ENCODE results near the gene NLRC5.
"Not testable (repeated sequence)": the region's sequence is repeated elsewhere in the genome, so short reads cannot be mapped to it uniquely, and the experiment has no call there.

The NLRC5 gene

DNA sequence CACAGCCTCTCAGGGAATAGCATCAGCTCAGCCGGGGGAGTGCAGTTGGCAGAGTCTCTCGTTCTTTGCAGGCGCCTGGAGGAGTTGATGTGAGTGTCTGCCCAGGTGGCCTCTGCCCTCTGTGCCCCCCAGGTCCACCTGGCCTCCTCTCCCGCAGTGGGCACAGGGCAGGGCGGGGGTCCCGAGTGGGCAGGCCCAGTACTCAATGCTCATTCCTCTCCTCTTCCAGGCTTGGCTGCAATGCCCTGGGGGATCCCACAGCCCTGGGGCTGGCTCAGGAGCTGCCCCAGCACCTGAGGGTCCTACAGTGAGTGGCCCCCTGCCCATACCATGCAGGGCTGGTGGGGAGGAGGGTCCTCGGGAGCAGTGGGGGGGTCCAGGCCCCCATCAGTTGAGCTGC is 88.4 kb downstream of the NLRC5 start:
- no peak for DNase-seq (ENCODE audit: low spot score)

DNA sequence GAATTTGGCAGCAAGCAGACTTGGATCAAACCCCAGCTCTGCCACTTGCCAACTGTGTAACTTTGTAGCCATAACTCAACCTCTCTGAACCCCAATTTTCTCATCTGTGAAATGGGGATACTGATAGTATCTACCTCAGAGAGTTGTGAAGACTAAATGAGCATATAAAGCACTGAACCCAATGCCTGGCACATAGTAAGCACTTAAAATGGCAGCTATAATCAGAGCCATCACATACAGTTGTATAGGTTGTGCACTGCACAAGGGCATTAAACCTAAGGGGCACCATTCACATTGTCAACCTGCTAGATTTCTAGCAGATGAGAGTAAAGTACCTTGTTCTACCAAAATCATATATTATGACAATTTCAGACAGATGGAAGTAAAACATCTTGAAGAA is 92.4 kb downstream of the NLRC5 start:
- no peak for DNase-seq (ENCODE audit: low spot score)

DNA sequence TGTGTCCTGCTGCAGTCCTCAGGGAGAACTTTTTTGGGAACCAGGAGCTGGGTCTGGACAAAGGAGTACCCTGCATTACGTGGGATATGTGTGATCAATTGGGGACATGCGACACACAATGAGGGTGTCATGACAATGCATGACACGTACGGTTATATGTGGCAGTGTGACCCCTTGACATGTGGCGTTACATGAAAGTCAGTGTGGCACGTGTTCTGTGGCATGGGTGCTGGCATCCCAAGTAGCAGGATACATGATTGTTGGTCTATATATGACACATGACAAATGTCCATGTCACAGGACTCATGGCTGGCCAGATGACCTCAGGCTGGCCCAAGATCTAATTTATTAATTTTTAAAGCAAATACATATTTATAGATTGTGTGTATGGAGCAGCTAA is 93.3 kb downstream of the NLRC5 start:
- no peak for DNase-seq (ENCODE audit: low spot score)

DNA sequence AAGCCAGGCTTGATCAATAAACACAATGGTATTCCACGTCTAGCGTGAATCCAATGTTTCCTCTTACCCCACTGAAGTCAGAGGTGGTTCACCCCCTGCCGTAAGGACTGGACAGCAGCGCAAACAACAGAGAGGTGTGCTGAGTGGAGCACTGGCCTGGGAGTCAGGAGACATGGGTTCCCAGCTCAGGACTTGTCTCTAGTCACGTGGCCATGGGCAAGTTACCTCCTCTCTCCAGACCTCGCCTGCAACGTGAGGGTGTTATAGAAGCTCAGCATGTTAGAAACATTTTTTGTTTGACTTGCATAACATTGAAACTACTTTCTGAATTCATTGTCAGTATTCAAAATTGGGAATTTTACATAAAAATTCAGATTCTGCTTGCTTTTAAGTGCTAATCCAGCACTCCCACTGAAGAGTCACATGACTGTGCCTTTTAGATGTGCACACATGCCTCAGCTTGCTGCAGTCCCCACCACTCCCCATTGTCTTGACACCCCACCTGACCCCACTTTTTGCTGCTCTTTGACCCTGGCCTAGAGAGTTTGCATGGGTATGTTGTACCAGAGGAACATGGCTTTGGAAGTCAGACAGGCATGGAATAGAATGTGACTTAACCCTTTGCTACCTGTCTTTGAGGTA is 94.2 kb downstream of the NLRC5 start:
- no peak for DNase-seq (ENCODE audit: low spot score)

DNA sequence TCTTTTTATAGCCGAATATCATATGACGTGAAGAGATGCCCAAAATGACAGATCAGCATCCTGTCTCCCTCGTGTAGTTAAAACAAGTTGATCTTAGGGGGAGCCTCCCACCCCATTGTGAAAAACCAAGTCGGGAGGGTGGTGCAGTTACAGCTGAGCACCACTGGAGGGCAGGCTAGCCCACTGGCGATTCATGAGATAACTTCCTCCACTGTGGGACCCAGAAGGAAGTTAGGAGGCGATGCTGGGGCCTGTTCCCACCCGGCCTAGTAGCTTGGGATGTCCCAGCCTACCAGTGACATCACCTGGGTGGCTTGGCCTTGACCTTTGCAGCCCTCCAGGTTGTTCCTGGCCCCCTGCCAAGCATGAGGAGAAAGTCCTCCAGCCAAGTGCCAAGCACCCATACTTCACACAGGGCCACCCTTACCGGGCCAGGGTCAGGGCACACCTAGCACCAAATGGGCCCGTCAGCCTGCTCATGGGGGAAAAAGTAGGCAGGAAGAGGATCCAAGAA is 95.0 kb downstream of the NLRC5 start:
- peak; percentile 83 for DNase-seq (ENCODE audit: low spot score)

DNA sequence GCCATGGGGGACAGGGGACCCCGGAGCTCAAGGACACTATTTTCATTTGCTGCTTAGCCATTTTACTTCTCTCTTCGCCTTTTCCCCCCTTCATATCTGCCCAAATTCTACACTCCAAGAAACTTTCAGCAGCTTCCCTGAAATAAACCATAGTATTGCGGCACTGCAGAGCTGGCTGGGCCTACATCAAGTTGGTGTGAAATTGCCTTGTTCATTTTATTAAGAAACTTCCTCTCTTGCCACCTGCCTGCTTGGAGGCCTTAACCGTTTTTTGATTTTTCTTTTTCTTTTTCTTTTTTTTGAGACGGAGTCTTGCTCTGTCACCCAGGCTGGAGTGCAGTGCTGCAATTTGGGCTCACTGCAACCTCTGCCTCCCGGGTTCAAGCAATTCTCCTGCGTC is 95.6 kb downstream of the NLRC5 start:
- no peak for DNase-seq (ENCODE audit: low spot score)

DNA sequence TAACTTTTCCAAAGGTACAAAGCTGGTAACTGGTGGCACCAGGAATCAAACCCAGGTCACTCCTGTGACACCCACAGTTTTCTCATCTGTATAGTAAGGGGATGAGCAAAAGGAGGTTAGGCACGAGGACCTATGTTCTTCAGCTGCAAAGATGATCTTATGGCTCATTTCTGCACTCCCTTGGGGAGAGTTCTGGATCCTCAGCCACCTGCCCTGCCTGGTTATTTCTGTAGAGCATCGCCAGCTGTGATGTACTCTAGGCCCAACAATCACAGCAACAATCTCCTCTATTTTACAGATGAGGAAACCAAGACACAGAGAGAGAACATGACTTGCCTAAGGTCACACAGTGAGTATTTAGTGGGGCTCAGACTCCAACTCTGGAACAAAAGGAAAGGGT is 97.6 kb downstream of the NLRC5 start:
- no peak for DNase-seq (ENCODE audit: low spot score)

DNA sequence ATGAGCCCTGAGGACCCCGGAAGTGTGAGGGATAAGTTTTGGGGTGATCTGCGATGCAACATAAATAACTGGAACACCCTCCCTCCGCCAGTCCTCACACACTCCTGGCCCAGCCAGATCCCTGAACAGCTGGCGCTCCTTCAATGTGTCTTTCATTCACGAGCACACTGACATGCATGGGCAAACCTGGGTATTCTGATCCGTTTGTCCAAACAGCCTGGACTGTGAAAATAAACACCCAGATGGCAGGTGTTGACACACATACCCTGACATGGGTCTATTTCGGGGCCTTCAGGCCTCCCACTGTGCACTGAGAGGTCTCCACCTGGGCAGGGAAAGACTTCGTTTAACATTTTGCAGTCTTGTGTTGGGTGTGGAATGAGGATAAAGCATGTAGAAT is 100.0 kb downstream of the NLRC5 start:
- no peak for DNase-seq (ENCODE audit: low spot score)

DNA sequence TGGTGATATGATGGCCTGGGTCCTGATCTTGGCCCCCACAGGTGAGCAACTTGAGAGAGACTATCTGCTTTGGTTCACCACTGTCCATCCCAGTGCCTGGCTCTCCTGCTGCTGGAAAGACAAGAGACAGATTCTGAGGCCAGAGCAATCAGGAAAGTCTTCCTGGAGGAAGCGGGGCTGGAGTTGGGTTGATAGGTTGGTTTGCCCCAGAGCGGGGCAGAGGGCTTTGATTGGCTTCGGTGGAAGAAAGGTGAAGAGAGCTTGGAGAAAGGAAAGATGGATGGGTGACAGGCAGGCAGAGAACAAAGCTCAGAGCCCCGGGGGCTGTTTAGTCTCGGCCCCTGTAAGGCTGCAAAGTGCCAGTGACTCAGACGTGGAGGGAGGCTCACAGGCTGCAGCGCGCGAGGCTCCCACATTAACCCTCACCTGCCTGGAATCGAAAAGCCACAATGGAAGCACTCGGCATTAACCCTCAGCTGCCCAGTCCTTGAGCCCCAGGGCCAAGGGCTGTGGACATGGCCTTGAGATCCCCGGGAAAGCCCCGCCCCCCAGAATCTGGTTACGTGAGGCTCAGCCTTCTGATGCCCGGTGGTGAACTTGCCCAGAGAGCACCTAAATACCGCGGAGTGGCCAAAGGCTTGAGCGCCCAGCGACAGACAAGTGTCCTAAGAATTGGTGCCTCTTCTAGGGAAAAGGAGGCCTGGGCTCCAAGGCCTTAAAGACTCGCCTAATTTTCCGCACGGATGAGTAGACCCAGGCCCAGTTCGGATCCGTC is 102.0 kb downstream of the NLRC5 start:
- peak; percentile 63 for DNase-seq (ENCODE audit: low spot score)

DNA sequence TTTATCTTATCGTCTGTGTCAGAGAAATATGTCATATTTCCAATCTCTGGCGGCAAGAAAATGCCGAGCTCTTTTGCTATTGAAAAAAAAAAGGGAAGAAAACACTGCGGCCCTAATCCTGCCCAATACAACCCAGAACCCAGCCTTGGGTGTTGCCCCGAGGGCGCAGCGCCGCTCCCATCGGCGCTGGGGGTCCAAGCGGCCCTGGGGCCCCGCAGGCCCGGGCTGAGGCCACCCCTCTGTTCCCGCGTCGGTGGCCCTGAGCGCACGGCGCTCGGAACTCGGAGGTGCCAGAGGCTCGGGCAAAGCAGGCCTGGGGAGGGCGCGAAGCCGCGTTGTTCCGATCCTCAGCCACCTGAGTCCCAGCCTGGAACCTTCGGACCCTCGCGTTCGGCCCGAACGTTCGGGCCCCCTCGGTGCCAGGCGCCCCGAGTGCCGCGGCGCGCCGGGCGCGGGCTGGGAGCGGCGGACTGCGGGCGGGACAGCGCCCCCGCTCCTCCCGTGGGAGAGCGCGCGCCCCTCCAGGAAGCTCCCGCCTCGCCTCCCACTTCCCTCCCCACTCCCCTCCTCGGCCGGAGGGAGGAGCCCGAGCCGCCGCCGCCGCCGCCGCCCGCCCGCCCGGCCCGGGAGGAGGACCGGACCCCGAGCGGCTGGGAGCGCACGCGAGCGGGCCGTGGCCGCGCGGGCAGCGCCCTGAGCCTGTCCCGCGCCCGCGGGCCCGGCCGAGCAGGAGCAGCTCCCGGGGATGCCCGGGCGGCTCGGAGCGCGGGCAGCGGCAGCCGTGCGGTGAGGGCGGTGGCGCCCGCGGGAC is 102.8 kb downstream of the NLRC5 start, which contains the start of gene CPNE2:
TSS of gene CPNE2 (plus strand) at position 609 of the 811 bp plus-strand sequence. CDS start 18,160 bp downstream, outside the sequence.
- DNase-seq (ENCODE audit: low spot score), result peak; percentile 59

DNA sequence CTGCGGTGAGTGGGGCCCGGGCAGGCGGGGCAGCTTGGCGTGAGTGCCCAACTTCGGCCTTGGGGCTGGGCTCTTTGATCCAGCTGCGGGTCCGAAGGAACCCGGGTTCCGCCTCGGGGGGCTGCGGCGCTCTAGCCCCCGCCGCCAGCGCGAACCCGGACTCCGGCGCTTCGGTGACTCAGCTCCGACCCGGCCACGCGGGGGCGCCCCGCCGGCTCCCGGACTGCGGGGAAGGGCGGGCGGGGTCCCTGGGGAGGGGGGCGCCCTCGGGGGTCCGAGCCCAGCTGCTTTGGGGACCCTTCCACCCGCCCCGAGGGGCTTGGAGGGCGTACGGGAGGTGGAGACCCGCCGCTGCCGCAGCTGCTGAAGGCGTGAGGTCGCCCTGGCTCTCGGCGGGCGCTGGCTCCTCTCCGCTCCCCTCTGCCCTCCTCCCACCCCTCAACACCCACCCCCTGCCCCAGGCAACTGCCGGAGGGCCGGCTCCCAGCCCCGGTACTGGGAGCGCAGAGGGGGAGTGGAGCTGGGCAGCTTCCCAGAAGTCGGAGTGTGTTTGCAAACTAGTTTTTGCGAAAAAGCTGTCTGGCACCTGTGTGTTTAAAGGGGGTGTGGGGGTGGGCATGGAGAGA is 103.5 kb downstream of the NLRC5 start:
- peak; percentile 51 for DNase-seq (ENCODE audit: low spot score)

DNA sequence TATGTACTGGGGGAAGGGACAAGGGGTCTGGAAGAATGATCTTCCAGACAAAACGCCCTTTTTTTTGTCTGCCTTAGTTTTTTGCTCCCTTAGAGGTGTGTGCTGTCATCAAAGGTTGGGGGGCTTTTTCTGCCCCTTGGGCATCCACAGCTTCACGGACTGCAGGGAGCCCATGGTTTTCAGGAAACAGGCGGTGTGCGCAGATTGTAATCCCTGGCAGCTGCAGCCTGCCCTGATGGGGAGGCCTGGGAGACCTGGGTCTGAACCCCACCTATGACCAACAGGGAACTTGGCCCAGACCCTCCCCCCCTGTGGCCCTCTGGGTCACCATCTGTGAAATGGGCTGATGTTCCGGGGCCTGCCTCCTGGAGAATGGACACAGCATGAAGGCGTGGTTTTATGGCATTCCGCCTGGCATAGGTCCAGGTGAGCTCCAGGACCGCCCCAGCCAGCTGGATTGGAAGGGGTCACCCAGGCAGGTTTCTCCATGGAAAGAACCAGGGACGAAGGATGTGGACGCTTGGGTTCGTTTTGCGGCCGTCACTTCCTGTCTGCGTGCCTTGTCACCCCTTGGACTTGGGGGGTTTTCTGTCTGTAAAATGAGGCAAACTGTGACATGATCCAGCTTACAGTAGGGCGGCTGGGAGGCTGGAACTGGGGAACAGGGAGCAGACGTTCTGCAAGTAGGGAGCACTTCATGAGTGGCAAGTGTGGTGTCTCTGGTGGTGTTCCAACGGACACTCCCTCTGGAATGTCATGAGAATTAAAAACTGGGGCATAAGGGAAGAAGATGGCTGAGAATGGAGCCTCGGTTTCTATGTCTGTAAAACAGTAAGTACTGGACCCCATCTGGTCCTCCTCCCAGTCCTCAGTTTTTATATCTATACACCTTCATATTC is 104.6 kb downstream of the NLRC5 start:
- DNase-seq (ENCODE audit: low spot score), result no peak

DNA sequence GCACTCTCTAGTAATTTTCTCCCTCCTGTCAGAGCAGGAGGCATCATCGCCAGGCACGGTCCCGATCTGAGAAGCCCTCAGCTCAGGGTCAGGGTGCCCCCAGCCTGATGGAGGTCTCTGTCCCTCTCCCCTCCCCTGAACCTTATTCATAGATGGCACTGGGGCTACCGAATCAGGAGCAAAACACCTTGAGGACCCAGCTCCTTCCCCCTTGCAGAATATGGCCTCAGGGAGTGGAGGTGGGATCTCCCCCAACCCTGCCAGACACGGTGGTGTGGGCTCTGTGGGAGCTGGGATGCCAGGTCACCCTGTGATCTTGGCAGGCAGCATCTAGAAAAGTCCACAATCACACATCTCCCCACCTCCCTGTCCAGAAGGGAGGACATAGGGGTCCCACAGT is 105.6 kb downstream of the NLRC5 start:
- no peak for DNase-seq (ENCODE audit: low spot score)

DNA sequence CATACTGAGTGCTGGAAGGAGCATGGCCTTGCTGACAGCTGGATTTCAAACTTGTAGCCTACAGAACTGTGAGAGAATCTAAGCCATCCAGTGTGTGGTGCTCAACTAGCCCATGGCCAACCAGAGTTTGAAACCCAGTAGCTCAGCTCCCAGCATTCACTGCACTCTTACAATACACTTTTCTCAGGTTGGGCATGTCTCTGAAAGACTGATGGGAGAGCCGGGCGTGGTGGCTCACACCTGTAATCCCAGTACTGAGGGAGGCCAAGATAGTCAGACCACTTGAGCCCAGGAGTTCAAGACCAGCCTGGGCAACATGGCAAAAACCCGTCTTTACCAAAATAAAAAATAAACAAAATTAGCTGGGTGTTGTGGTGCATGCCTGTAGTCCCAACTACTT is 106.8 kb downstream of the NLRC5 start:
- DNase-seq (ENCODE audit: low spot score), result no peak

DNA sequence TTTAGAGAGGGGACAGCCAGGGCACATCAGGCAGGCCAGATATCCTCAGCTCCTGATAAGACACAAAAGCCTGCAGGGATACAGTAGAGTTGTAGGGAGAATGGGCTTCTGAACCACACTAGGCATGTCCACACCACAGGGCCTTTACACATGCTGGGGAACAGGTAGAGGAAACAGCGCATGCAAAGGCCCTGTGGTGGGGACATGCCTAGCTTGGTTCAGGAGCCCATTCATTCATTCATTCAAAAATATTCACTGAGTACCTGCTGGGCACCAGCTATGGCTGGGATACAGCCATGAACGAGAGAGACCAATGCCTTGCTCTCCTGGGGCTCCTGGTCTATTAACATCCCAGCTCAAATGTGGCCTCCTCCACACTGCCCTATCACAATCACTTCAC is 107.4 kb downstream of the NLRC5 start:
- no peak for DNase-seq (ENCODE audit: low spot score)

DNA sequence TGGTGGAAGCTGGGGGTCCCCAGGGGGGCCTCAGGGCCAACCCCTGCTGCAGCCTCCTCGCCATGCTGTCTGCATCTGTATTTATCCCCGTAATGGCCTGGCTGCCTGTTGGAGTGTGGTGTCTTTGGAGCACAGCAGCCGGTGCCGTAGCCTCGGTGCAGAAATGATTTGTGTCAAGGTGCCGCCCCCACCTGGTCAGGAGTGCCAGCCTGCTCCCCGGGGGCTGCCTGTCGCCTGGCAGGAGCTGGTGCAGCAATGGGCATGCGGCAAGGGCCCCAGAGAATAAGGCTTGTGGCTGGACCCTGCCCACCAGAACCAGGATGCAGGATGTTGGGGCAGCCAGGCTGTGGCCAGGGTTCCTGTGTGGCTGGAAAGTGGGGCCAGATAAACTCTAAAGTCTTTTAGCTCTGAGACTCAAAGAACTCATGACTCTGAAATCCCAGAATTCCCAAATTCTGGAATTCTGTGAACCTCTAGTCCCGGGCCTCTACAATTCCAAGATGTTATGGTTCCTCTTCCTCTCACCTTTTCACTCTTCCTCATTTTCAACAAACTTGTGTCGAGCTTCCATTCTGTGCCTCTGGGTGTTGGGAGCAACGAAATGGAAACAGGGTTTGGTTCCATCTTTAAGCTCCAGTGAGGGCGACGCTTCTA is 109.0 kb downstream of the NLRC5 start:
- no peak for DNase-seq (ENCODE audit: low spot score)

DNA sequence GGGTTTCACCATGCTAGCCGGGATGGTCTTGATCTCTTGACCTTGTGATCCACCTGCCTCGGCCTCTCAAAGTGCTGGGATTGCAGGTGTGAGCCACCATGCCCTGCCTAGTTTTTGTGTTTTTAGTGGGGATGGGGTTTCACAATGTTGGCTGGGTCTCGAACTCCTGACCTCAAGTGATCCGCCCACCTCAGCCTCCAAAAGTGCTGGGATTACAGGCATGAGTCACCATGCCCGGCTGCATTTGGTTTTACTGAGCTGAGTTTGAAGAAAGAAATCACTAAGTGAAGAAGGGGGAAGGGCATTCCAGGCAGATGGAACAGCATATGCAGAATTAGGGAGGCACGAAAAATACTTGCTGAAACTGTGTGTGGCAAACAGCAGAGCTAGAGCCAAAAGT is 110.6 kb downstream of the NLRC5 start:
- DNase-seq (ENCODE audit: low spot score), result not testable (repeated sequence)

DNA sequence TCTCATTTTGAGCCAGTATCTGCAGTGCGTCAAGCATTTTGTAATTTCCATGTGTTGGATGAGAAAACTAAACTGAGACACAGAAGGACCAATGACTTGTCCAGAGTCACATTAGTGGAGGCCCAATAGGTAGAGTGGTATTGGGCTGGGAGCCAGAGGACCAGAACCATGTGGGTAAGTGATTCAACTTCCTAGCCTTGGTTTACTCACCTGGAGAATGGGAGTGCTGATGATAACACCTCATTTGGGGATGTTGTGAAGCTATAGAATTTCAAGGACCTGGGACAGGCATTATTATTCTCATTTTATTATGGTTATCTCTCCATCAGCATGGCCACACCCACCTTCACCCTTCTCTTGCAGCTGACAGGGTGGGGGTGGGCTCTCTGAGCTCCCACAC is 111.1 kb downstream of the NLRC5 start:
- DNase-seq (ENCODE audit: low spot score), result no peak

DNA sequence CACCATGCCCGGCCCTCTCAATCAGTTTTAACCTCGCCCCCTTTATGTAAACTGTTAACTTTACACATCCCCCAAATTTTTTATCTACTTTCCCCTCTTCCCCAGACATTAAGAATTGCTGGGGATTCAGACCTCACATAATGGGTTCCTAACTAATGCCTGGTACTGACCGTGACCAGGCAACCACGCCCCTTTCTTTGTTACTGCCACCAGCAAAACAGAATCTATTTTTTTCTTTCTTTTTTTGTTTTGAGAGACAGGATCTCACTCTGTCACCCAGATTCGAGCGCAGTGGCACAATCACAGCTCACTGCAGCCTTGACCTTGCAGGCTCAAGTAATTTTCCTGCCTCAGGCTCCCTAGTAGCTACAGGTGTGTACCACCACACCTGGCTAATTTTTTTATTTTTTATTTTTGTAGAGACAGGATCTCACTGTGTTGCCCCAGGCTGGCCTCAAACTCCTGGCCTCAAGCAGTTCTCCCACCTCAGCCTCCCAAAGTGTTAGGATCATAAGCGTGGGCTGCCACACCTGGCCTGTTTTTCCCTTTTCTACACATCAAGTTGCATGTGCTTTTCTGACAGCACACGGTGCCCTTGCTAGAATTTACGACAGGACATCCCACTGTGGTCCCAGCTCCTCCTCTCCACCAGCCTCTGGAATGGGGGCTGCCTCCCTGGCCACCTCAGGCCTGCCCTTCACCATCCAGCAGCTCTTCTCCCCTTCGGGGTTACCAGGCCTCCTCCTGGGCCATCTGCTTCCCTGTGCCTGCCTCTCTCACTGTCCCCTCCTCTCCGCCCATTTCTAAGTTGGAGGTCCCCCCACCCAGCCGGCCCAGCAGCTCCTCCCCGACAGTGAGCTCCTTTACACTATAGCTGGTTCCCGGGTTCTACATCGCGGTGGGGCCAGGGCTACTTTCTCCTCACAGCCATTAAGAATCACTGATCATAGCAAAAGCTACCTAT is 113.8 kb downstream of the NLRC5 start:
- DNase-seq (ENCODE audit: low spot score), result no peak

Measured in RKO (cell line).